ENCODE data around the gene FBXL17. TPM values are rescaled to one million over a fixed set of nuclear protein-coding genes. Genes with fewer than 3 reads are reported as not detected.

Gene FBXL17
- total RNA-seq, 1 experiment from 2014 or later = 3.5 TPM

DNA sequence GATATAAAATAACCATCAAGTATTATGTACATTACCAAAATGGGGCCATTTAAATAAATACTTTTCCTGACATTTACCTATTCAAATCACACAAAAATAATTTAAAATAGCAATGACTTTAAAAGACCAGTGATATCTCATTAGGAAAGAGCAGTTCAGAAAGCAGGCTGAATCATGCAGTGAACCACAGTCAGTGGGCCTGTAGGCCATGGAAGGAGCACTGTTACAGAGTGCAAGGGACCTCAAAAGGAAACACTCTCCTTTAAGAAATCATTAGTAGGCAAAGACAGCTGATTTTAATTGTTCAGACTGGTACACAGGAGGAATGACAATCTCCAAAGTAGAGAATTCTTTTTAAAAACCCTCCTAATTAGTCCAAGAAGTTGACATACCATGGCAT is 427.6 kb downstream of the FBXL17 start:
- Mint-ChIP-seq H3K27ac (no peak overlapping the region), H3K4me3 (no peak overlapping the region), H3K9me3 (no peaks in the 10 kb centered on the region), H3K36me3 (no peaks in the 10 kb centered on the region), H3K4me1 (peaks cover 9% of the 10 kb centered on the region), H3K27me3 (ENCODE audit: low read depth) (no peaks in the 10 kb centered on the region)
- TF ChIP-seq SMAD3 (CRISPR knock-in tag; IDR thresholded peaks at IDR 0.05; ENCODE audit: borderline replicate concordance) (no peak), HMGA2 (CRISPR knock-in tag; IDR thresholded peaks at IDR 0.05) (no peak), FOXP4 (CRISPR knock-in tag; IDR thresholded peaks at IDR 0.05) (no peak), GRHL2 (CRISPR knock-in tag; IDR thresholded peaks at IDR 0.05; ENCODE audit: insufficient replicate concordance, severe bottlenecking) (no peak), HMGXB4 (CRISPR knock-in tag; IDR thresholded peaks at IDR 0.05) (no peak), JAZF1 (CRISPR knock-in tag; IDR thresholded peaks at IDR 0.05) (no peak), NFE2L1 (CRISPR knock-in tag; IDR thresholded peaks at IDR 0.05) (no peak), NFATC4 (CRISPR knock-in tag; IDR thresholded peaks at IDR 0.05) (no peak), PREB (CRISPR knock-in tag; IDR thresholded peaks at IDR 0.05; ENCODE audit: borderline replicate concordance) (no peak)
- TF ChIP-seq, protein P1, sequence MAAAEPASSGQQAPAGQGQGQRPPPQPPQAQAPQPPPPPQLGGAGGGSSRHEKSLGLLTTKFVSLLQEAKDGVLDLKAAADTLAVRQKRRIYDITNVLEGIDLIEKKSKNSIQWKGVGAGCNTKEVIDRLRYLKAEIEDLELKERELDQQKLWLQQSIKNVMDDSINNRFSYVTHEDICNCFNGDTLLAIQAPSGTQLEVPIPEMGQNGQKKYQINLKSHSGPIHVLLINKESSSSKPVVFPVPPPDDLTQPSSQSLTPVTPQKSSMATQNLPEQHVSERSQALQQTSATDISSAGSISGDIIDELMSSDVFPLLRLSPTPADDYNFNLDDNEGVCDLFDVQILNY (CRISPR knock-in tag; IDR thresholded peaks at IDR 0.05) = no peak
- DNase-seq (ENCODE audit: low spot score) = no peak
- ATAC-seq = no peak
- ChIA-PET CTCF (no interaction called here), POLR2A (no interaction called here)

DNA sequence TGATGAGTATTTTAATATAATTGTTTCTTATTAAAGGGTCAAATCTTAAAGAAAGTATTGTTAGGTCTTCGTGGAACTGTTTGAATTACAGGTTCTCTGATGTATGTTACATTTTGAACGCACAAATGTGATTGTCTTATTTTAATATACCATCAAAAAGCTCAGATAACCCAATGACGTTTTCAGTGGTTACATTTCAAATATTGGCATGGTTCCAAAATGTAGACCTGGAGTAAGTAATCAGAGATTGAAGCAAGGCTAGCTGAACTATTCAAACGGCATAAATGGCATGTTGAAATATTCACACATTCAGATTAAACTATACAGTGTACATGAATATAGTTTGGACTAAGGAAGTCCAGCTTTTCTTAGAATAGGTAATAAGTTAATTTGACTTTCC is 429.4 kb downstream of the FBXL17 start:
- no peak overlapping the region for H3K4me3 Mint-ChIP-seq
- no peak for TF ChIP-seq GABPB1 (CRISPR knock-in tag; IDR thresholded peaks at IDR 0.05)
- no peak for TF ChIP-seq ZNF232 (CRISPR knock-in tag; IDR thresholded peaks at IDR 0.05)
- TF ChIP-seq, protein P2, sequence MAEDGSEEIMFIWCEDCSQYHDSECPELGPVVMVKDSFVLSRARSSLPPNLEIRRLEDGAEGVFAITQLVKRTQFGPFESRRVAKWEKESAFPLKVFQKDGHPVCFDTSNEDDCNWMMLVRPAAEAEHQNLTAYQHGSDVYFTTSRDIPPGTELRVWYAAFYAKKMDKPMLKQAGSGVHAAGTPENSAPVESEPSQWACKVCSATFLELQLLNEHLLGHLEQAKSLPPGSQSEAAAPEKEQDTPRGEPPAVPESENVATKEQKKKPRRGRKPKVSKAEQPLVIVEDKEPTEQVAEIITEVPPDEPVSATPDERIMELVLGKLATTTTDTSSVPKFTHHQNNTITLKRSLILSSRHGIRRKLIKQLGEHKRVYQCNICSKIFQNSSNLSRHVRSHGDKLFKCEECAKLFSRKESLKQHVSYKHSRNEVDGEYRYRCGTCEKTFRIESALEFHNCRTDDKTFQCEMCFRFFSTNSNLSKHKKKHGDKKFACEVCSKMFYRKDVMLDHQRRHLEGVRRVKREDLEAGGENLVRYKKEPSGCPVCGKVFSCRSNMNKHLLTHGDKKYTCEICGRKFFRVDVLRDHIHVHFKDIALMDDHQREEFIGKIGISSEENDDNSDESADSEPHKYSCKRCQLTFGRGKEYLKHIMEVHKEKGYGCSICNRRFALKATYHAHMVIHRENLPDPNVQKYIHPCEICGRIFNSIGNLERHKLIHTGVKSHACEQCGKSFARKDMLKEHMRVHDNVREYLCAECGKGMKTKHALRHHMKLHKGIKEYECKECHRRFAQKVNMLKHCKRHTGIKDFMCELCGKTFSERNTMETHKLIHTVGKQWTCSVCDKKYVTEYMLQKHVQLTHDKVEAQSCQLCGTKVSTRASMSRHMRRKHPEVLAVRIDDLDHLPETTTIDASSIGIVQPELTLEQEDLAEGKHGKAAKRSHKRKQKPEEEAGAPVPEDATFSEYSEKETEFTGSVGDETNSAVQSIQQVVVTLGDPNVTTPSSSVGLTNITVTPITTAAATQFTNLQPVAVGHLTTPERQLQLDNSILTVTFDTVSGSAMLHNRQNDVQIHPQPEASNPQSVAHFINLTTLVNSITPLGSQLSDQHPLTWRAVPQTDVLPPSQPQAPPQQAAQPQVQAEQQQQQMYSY (CRISPR knock-in tag; IDR thresholded peaks at IDR 0.05) = no peak
- no peak for TF ChIP-seq ZBTB21 (CRISPR knock-in tag; IDR thresholded peaks at IDR 0.05; ENCODE audit: borderline replicate concordance)
- no peak for TF ChIP-seq FOXK1 (CRISPR knock-in tag; IDR thresholded peaks at IDR 0.05)
- no peak for TF ChIP-seq MYBL2 (CRISPR knock-in tag; IDR thresholded peaks at IDR 0.05)
- no peak for TF ChIP-seq TEAD1 (CRISPR knock-in tag; IDR thresholded peaks at IDR 0.05)
- no peak for TF ChIP-seq ATF3 (CRISPR knock-in tag; conservative IDR thresholded peaks at IDR 0.05)
- no peak for TF ChIP-seq TP53 (CRISPR knock-in tag; IDR thresholded peaks at IDR 0.05)
- no peak for TF ChIP-seq HMGXB4 (CRISPR knock-in tag; IDR thresholded peaks at IDR 0.05)
- no peak for TF ChIP-seq ZNF121 (CRISPR knock-in tag; IDR thresholded peaks at IDR 0.05)
- TF ChIP-seq, protein P3, sequence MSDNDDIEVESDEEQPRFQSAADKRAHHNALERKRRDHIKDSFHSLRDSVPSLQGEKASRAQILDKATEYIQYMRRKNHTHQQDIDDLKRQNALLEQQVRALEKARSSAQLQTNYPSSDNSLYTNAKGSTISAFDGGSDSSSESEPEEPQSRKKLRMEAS (CRISPR knock-in tag; IDR thresholded peaks at IDR 0.05) = no peak
- no peak for TF ChIP-seq JAZF1 (CRISPR knock-in tag; IDR thresholded peaks at IDR 0.05)
- no peak for TF ChIP-seq ZNF263 (CRISPR knock-in tag; IDR thresholded peaks at IDR 0.05; ENCODE audit: low read depth)

More for the DNA sequence above, 429.4 kb downstream of the FBXL17 start:
- no peak for DNase-seq (ENCODE audit: low spot score)
- no peaks in the 10 kb centered on the region for H3K27me3 Mint-ChIP-seq (ENCODE audit: low read depth)
- ChIA-PET POLR2A (no interaction called here), CTCF (no interaction called here)
- no peak overlapping the region for H3K27ac Mint-ChIP-seq
- no peaks in the 10 kb centered on the region for H3K9me3 Mint-ChIP-seq
- H3K36me3 Mint-ChIP-seq = no peaks in the 10 kb centered on the region
- ATAC-seq = no peak
- H3K4me1 Mint-ChIP-seq = peaks cover 13% of the 10 kb centered on the region

Measured in WTC11 (cell line).